Smooth muscle cell (in vitro differentiated cells): ENCODE measurements around the gene DHH. TPM values are rescaled to one million over a fixed set of nuclear protein-coding genes. Genes with fewer than 3 reads are reported as not detected.

Experiments used
- DNase-seq: peaks from one replicate; lab custom pipeline; 2025; ENCODE audit not compliant: unreplicated experiment; lab: John Stamatoyannopoulos, UW
- H2AFZ ChIP-seq: fragments of 200-600 bp; sonication (generic); 2 replicates; pipeline ENCODE4 v1.6.0; 2016; ENCODE audit warnings: antibody characterized with exemption, low read depth, mild to moderate bottlenecking
- H3F3A ChIP-seq: fragments of 200-600 bp; sonication (generic); 2 replicates; pipeline ENCODE4 v1.6.0; 2017; ENCODE audit warnings: antibody characterized with exemption, low read depth
- H3K27ac ChIP-seq: fragments of 200-600 bp; sonication (generic); 2 replicates; pipeline ENCODE4 v1.5.1; 2016; ENCODE audit warnings: low read depth, mild to moderate bottlenecking
- H3K27me3 ChIP-seq: fragments of 200-600 bp; sonication (generic); 2 replicates; pipeline ENCODE4 v1.6.1; 2016; ENCODE audit warnings: low read depth, mild to moderate bottlenecking
- H3K36me3 ChIP-seq: fragments of 200-600 bp; sonication (generic); 2 replicates; pipeline ENCODE4 v1.5.1; 2016; ENCODE audit warnings: low read depth
- H3K4me1 ChIP-seq: fragments of 200-600 bp; sonication (generic); 2 replicates; pipeline ENCODE4 v1.5.1; 2016; ENCODE audit warnings: low read depth
- H3K4me2 ChIP-seq: fragments of 200-600 bp; sonication (generic); 2 replicates; pipeline ENCODE4 v1.6.0; 2016; ENCODE audit warnings: mild to moderate bottlenecking
- H3K4me3 ChIP-seq: fragments of 200-600 bp; sonication (generic); 2 replicates; pipeline ENCODE4 v1.5.1; 2016; ENCODE audit warnings: mild to moderate bottlenecking
- H3K79me2 ChIP-seq: fragments of 200-600 bp; sonication (generic); 2 replicates; pipeline ENCODE4 v1.6.0; 2016; ENCODE audit warnings: low read depth, mild to moderate bottlenecking
- H3K9ac ChIP-seq: fragments of 200-600 bp; sonication (generic); 2 replicates; pipeline ENCODE4 v1.6.0; 2016; ENCODE audit warnings: low read depth
- H3K9me3 ChIP-seq: fragments of 200-600 bp; sonication (generic); replicated peaks from 2 replicates; pipeline ENCODE4 v1.5.1; 2016; ENCODE audit warnings: low read depth
- H4K20me1 ChIP-seq: fragments of 200-600 bp; sonication (generic); 2 replicates; pipeline ENCODE4 v1.6.0; 2016; ENCODE audit warnings: low read depth
- WGBS: methylation state at CpG from one replicate; pipeline ENCODE4 v1.1.7; 2016; ENCODE audit warnings: low lambda C conversion rate; 5-methylcytosine and 5-hydroxymethylcytosine counted together
- polyA plus RNA-seq: library from polyadenylated mRNA; unstranded; fragments of >200 nt; fragmentation: Nextera tagmentation; extraction: Ambion mirVana; gene quantifications from 2 replicates; pipeline ENCODE4 v1.2.1, GENCODE V29; 2016
- total RNA-seq: library from RNA; depleted of rRNA; stranded (reverse); fragments of >200 nt; gene quantifications from 2 replicates; pipeline ENCODE4 v1.2.3, GENCODE V29; 2014
- TF ChIP-seq, protein P1 (sequence below): fragments of 200-600 bp; sonication (generic); IDR thresholded peaks from 2 replicates; pipeline ENCODE4 v1.5.1; 2017; ENCODE audit warnings: borderline replicate concordance, mild to moderate bottlenecking, antibody characterized with exemption; ENCODE audit not compliant: insufficient read depth, poor library complexity, severe bottlenecking

Gene DHH
- total and polyA plus RNA-seq, 2 experiments from 2014 or later, result 0.04 TPM; not detected in 1

DNA sequence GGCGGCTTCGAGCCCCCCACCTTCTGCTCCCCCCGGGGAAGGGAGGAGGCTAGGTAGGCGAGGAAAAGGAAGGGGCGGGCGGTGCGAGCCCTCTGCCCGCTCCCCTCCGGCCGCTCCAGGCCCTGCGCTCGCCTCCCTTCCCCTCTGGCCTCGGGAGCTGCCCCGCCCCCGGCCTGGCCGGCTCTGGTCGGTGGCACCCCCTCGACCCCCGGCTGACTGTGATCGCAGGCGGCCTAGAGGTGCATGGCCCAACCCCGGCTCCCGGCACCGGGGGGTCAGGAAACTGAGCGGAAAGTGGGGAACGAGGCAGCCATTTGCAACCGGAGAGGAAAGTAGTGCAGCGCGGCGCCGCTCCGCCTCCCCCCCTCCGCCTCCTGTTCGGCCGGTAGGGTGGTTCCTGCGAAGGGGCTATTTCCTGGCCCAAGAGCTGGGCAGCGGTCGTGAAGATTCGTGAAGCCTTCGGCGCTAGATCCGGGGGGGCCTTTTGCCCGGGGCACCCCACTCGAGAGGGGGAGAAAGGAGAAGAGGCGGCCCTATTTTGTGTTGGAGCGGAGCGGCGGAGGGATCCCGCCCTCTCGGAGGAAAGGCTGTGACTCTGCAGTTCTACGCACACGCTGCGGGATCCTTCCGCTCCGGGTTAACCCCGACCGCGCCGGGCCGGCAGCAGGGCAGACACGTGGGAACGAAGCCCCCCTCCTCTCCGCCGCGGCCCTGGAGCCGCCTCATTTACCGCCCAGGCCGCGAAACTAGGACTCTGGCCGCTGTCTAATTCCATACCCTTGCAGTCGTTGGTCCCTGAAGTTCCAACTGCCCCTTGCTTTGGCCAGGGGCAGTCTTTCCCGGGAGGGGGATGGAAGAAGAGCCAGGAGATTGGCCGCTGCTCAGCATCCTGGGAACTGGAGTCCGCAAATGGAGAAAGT lies 34.1 kb downstream of the DHH start, which contains the start of gene KMT2D:
Gene KMT2D, minus strand, starts transcription at position 558 of the 920 bp plus-strand sequence. CDS start 5,470 bp downstream, outside the sequence.
- 1% methylated on average over 65 of the region's 74 CpGs for WGBS
- peaks cover 50% of the 10 kb centered on the region for H3K79me2 ChIP-seq
- peak within 1 kb of the TSS; percentile 98 for H2AFZ ChIP-seq
- H3K4me2 ChIP-seq, result peak within 1 kb of the TSS; percentile 99
- peak within 1 kb of the TSS; percentile 89 for H3K27ac ChIP-seq
- H3K9me3 ChIP-seq, result no peaks in the 10 kb centered on the region
- H3K9ac ChIP-seq, result peak within 1 kb of the TSS; percentile 98
- H3F3A ChIP-seq, result no peaks in the 10 kb centered on the region
- H3K4me1 ChIP-seq, result peaks cover 37% of the 10 kb centered on the region
- DNase-seq, result peak; percentile 83
- H3K36me3 ChIP-seq, result no peaks in the 10 kb centered on the region
- peak within 1 kb of the TSS; percentile 87 for H3K4me3 ChIP-seq
- TF ChIP-seq, protein P1, sequence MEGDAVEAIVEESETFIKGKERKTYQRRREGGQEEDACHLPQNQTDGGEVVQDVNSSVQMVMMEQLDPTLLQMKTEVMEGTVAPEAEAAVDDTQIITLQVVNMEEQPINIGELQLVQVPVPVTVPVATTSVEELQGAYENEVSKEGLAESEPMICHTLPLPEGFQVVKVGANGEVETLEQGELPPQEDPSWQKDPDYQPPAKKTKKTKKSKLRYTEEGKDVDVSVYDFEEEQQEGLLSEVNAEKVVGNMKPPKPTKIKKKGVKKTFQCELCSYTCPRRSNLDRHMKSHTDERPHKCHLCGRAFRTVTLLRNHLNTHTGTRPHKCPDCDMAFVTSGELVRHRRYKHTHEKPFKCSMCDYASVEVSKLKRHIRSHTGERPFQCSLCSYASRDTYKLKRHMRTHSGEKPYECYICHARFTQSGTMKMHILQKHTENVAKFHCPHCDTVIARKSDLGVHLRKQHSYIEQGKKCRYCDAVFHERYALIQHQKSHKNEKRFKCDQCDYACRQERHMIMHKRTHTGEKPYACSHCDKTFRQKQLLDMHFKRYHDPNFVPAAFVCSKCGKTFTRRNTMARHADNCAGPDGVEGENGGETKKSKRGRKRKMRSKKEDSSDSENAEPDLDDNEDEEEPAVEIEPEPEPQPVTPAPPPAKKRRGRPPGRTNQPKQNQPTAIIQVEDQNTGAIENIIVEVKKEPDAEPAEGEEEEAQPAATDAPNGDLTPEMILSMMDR, result peak; percentile 25
- no peaks in the 10 kb centered on the region for H3K27me3 ChIP-seq
- H4K20me1 ChIP-seq, result peaks cover 41% of the 10 kb centered on the region

DNA sequence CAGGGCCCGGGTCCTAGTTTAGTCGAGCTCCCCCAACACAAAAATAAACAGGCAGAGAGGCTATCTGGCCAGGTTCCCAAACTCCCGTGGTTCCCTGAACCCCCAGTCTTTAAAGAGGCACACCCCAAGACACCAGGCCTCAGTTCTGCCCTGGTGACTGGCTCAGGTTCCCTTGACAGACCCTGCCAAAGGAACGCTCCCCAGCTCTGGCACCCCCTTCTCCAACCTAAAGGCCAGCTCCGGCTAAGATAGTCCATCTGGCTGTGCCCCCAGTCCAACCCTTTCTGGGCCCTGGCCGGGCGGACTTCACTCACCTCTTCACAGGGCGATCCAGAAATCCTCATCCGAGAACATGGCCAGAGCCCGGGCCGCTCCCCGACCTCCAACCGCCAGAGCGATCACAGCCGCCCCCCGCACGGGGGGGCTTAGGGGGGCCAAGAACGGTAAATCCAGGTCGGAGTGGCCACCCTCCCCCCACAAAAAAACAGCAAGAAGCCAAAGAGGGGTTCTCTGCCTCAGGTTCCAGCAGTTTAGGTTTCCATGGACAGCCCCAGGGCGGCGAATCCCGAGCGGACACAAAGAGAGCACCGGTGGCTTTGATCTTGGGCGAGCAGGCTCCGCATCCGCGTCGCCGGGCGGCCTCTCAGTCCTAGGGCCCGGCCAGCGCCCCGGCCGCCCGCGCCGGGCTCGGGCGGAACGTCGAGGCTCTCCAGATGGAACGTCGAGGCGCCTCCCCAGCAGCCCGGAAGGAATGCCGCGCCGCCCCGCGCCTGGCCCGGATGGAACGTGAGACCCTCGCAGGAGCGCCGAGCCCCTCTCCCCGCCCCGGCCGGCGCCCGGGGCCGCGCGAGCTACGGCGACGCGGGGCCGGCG lies 35.1 kb downstream of the DHH start:
- H3F3A ChIP-seq, result peaks cover 5% of the 10 kb centered on the region
- H2AFZ ChIP-seq, result no peak overlapping the region
- WGBS, result under 1% methylated on average over 56 of the region's 70 CpGs
- peak overlapping the region; percentile 99 for H3K4me2 ChIP-seq
- peaks cover 60% of the 10 kb centered on the region for H3K79me2 ChIP-seq
- H3K27ac ChIP-seq, result peak overlapping the region; percentile 89
- peaks cover 51% of the 10 kb centered on the region for H4K20me1 ChIP-seq
- no peak for DNase-seq
- peak overlapping the region; percentile 87 for H3K4me3 ChIP-seq
- H3K27me3 ChIP-seq, result no peaks in the 10 kb centered on the region
- H3K9me3 ChIP-seq, result no peaks in the 10 kb centered on the region
- H3K9ac ChIP-seq, result peak overlapping the region; percentile 98
- H3K4me1 ChIP-seq, result peaks cover 37% of the 10 kb centered on the region
- no peaks in the 10 kb centered on the region for H3K36me3 ChIP-seq
- TF ChIP-seq, protein P1, result no peak

DNA sequence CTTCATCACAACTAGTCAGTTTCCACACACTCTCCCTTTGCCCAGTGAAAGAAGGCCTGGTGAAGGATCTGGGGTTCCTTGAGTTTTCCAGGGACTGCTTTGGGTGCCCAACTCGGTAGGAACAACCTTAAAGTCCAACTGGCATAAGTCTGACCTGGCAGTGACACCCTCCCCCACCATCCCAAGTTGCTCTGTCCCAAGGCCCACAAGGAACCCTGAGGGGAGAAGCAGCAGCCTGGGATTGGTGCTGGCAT lies 35.6 kb downstream of the DHH start:
- Histone ChIP-seq H3K79me2 (peaks cover 66% of the 10 kb centered on the region), H3K27ac (peak overlapping the region; percentile 89), H3K4me2 (peak overlapping the region; percentile 99), H3K9me3 (no peaks in the 10 kb centered on the region), H3K4me1 (peaks cover 37% of the 10 kb centered on the region), H3K4me3 (peak overlapping the region; percentile 87), H3F3A (peaks cover 5% of the 10 kb centered on the region), H3K27me3 (no peaks in the 10 kb centered on the region), H3K9ac (peak overlapping the region; percentile 98), H3K36me3 (no peaks in the 10 kb centered on the region), H2AFZ (no peak overlapping the region), H4K20me1 (peaks cover 57% of the 10 kb centered on the region)
- DNase-seq, result no peak
- WGBS, result 0% methylated on average over 1 of the region's 1 CpG
- TF ChIP-seq, protein P1, result no peak
